Gastrocnemius medialis (tissue), 4 donors: ENCODE measurements around the gene SPN.

ENCODE experiments used
- CTCF ChIP-seq, 5 experiments: fragments of 450-650 bp in 3 of 5; fragments of 200-600 bp in 2 of 5; sonication (generic) in 2 of 5; IDR thresholded peaks in 4 of 5; conservative IDR thresholded peaks in 1 of 5; 1 replicate in 4 of 5; 2 replicates in 1 of 5; pipeline ENCODE4 v1.5.1; 2016 to 2019; ENCODE audit warnings: antibody characterized with exemption in 5 of 5, mild to moderate bottlenecking in 3 of 5, moderate library complexity in 3 of 5
- POLR2A ChIP-seq, 2 donors: fragments of 450-650 bp; IDR thresholded peaks; one replicate each; pipeline ENCODE4 v1.6.1; 2017; ENCODE audit warnings: antibody characterized with exemption in 2 of 2, mild to moderate bottlenecking in 2 of 2, moderate library complexity in 2 of 2

GRCh38 chr16:29699324-29700219 is 36.5 kb downstream of the SPN start:
- TF ChIP-seq POLR2A (IDR thresholded peaks at IDR 0.05) (no peak), CTCF (IDR thresholded peaks at IDR 0.05 in 4 of 5, conservative IDR thresholded peaks at IDR 0.05 in 1 of 5) (no peak)
